HEK293 (cell line): ENCODE data around the gene ABR.
A peak's percentile ranks its signal among the peaks of the same experiment; 100 is the strongest.

Experiments
- CTCF ChIA-PET: fragments of 350-600 bp; formaldehyde crosslinking; extraction: SDS; loops from one replicate; lab custom pipeline; 2021; ENCODE audit warnings: antibody characterized with exemption; lab: Yijun Ruan, JAX
- POLR2A ChIA-PET: fragments of 300-600 bp; formaldehyde crosslinking; extraction: SDS; loops from one replicate; lab custom pipeline; 2020; ENCODE audit warnings: antibody characterized with exemption, inconsistent platforms; lab: Yijun Ruan, JAX
- H3K27ac ChIP-seq: fragments of 200-500 bp; sonication (Bioruptor generic); 2 replicates; pipeline ENCODE4 v1.5.1; 2014; ENCODE audit warnings: low read depth, low read length, control low read depth, inconsistent platforms; ENCODE audit errors: extremely low read depth
- H3K36me3 ChIP-seq, 2 experiments: fragments of 200-500 bp in 1 of 2; sonication (Bioruptor generic) in 1 of 2; 1 replicate in 1 of 2; 2 replicates in 1 of 2; pipeline ENCODE4 v1.5.1; 2014 to 2017; ENCODE audit warnings: inconsistent platforms in 2 of 2, low read length in 2 of 2; ENCODE audit not compliant: control insufficient read depth in 2 of 2, insufficient read depth in 1 of 2
- H3K4me1 ChIP-seq: fragments of 200-500 bp; sonication (Bioruptor generic); 2 replicates; pipeline ENCODE4 v1.5.1; 2014; ENCODE audit warnings: mild to moderate bottlenecking, low read length, inconsistent platforms; ENCODE audit not compliant: control insufficient read depth, insufficient read depth
- H3K4me3 ChIP-seq: 2 replicates; pipeline ENCODE4 v1.5.1; 2011; ENCODE audit warnings: low read depth, mild to moderate bottlenecking, control low read depth, low read length, moderate library complexity
- H3K9me3 ChIP-seq: fragments of 200-500 bp; sonication (Bioruptor generic); 2 replicates; pipeline ENCODE4 v1.5.1; 2014; ENCODE audit warnings: low read depth, low read length, inconsistent platforms; ENCODE audit not compliant: control insufficient read depth, insufficient read depth
- EGR2 ChIP-seq: fragments of 450-650 bp; formaldehyde crosslinking; IDR thresholded peaks from 2 replicates; pipeline ENCODE4 v1.5.1; 2016; ENCODE audit warnings: low read depth, missing biosample characterization, missing genetic modification characterization
- FEZF1 ChIP-seq: fragments of 450-650 bp; formaldehyde crosslinking; IDR thresholded peaks from 2 replicates; pipeline ENCODE4 v1.5.1; 2016; ENCODE audit warnings: missing biosample characterization, missing genetic modification characterization
- GLIS1 ChIP-seq: fragments of 450-650 bp; formaldehyde crosslinking; IDR thresholded peaks from 2 replicates; pipeline ENCODE4 v1.5.1; 2016; ENCODE audit warnings: missing biosample characterization, missing genetic modification characterization
- MZF1 ChIP-seq: fragments of 450-650 bp; formaldehyde crosslinking; IDR thresholded peaks from 2 replicates; pipeline ENCODE4 v1.5.1; 2017; ENCODE audit warnings: missing biosample characterization, missing genetic modification characterization, borderline replicate concordance
- ZBTB6 ChIP-seq: fragments of 450-650 bp; formaldehyde crosslinking; IDR thresholded peaks from 2 replicates; pipeline ENCODE4 v1.5.1; 2017; ENCODE audit warnings: missing biosample characterization, missing genetic modification characterization
- ZNF169 ChIP-seq: fragments of 450-650 bp; formaldehyde crosslinking; IDR thresholded peaks from 2 replicates; pipeline ENCODE4 v1.5.1; 2016; ENCODE audit warnings: missing biosample characterization, missing genetic modification characterization
- ZNF23 ChIP-seq: fragments of 450-650 bp; formaldehyde crosslinking; IDR thresholded peaks from 2 replicates; pipeline ENCODE4 v1.5.1; 2016; ENCODE audit warnings: missing biosample characterization, missing genetic modification characterization, borderline replicate concordance
- ZNF292 ChIP-seq: fragments of 450-650 bp; formaldehyde crosslinking; IDR thresholded peaks from 2 replicates; pipeline ENCODE4 v1.5.1; 2016; ENCODE audit warnings: low read depth, missing biosample characterization, missing genetic modification characterization, borderline replicate concordance
- ZNF391 ChIP-seq: fragments of 450-650 bp; formaldehyde crosslinking; IDR thresholded peaks from 2 replicates; pipeline ENCODE4 v1.5.1; 2016; ENCODE audit warnings: low read depth, missing biosample characterization, missing genetic modification characterization, borderline replicate concordance
- ZNF529 ChIP-seq: fragments of 450-650 bp; formaldehyde crosslinking; IDR thresholded peaks from 2 replicates; pipeline ENCODE4 v1.5.1; 2017; ENCODE audit warnings: missing genetic modification characterization, missing biosample characterization; ENCODE audit not compliant: insufficient replicate concordance
- ZNF600 ChIP-seq: fragments of 450-650 bp; formaldehyde crosslinking; IDR thresholded peaks from 2 replicates; pipeline ENCODE4 v1.5.1; 2016; ENCODE audit warnings: missing biosample characterization, missing genetic modification characterization
- ZNF624 ChIP-seq: fragments of 450-650 bp; formaldehyde crosslinking; IDR thresholded peaks from 2 replicates; pipeline ENCODE4 v1.5.1; 2017; ENCODE audit warnings: missing biosample characterization, missing genetic modification characterization
- ZNF660 ChIP-seq: fragments of 450-650 bp; IDR thresholded peaks from 2 replicates; pipeline ENCODE4 v1.5.1; 2018; ENCODE audit warnings: missing biosample characterization, mild to moderate bottlenecking, missing genetic modification characterization
- ZNF664 ChIP-seq: fragments of 450-650 bp; formaldehyde crosslinking; IDR thresholded peaks from 2 replicates; pipeline ENCODE4 v1.5.1; 2016; ENCODE audit warnings: missing biosample characterization, missing genetic modification characterization
- TF ChIP-seq, protein P1 (sequence below): fragments of 450-650 bp; formaldehyde crosslinking; IDR thresholded peaks from 2 replicates; pipeline ENCODE4 v1.5.1; 2016; ENCODE audit warnings: missing biosample characterization, missing genetic modification characterization, low read depth

ABR gene

GRCh38 chr17:1053661-1054360 is 126.0 kb downstream of the ABR start:
- TF ChIP-seq ZBTB6 (tag by site-specific recombination) (0 out of 2 replicates have a peak, but pooled peaks have one; percentile 35), ZNF600 (tag by site-specific recombination) (no peak)
- H3K4me1 ChIP-seq = no peaks in the 10 kb centered on the region
- ChIA-PET POLR2A (no interaction called here), CTCF (interaction anchor here (1.3 kb wide), 1 partner anchor 94 kb away, joined by 3 read pairs; no protein-coding TSS in a partner anchor)
- no peak overlapping the region for H3K4me3 ChIP-seq
- peaks cover 5 to 62% of the 10 kb centered on the region in 2 experiments; a peak in 2 of 3 replicates for H3K36me3 ChIP-seq
- no peaks in the 10 kb centered on the region for H3K9me3 ChIP-seq
- H3K27ac ChIP-seq = no peak overlapping the region

DNA sequence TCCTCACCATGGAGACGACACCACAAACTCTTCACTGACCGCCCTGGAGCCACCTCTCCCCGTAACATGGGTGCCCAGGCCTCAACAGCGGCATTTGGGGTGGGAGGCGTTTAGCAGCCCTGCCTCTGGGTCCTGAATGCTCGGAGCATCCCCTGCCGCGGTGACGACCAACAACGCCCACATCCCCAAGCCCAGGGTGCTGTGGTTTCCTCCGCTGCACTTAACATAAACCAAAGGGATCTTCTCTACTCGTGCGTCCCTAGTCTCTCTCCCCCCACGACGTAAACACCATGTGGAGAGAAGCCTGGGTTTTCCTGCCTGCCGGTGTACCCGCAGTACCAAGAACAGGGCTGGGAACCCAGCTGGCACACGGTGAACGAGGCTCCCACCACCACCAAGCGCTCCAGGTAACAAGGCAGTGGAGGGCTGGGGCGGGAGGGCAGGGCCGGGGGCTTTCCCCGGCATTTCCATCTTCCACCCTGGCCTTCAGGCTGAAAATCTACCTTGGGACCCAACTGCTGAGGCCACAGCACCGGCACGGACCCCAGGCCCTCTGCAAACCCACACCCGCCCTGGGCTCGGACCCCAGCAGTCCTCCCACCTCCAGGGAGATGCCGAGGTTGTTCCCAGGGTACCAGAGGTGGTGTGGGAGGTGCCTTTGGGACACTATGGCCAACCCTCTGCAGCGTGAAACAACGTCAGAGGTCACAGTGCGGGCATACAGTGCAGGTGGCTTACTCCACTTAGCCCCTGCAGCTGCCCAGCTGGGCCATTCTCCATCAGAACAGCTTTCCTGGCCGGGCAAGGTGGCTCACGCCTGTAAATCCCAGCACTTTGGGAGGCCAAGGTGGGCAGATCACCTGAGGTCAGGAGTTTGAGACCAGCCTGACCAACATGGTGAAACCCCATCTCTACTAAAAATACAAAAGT is 128.5 kb downstream of the ABR start:
- H3K36me3 ChIP-seq = peaks cover 5 to 63% of the 10 kb centered on the region in 2 experiments; a peak in 2 of 3 replicates
- H3K27ac ChIP-seq = no peak overlapping the region
- no peaks in the 10 kb centered on the region for H3K9me3 ChIP-seq
- ChIA-PET CTCF (interaction anchor here (1.3 kb wide), 1 partner anchor 97 kb away, joined by 4 read pairs; no protein-coding TSS in a partner anchor), POLR2A (no interaction called here)
- no peak overlapping the region for H3K4me3 ChIP-seq
- TF ChIP-seq ZNF391 (tag by site-specific recombination) (no peak), FEZF1 (tag by site-specific recombination) (no peak), ZNF292 (no peak), MZF1 (tag by site-specific recombination) (no peak), ZNF664 (no peak), ZNF624 (tag by site-specific recombination) (no peak), ZNF169 (tag by site-specific recombination) (no peak), ZNF529 (tag by site-specific recombination) (no peak), GLIS1 (tag by site-specific recombination) (no peak), ZNF660 (tag by site-specific recombination) (no peak)
- TF ChIP-seq, protein P1, sequence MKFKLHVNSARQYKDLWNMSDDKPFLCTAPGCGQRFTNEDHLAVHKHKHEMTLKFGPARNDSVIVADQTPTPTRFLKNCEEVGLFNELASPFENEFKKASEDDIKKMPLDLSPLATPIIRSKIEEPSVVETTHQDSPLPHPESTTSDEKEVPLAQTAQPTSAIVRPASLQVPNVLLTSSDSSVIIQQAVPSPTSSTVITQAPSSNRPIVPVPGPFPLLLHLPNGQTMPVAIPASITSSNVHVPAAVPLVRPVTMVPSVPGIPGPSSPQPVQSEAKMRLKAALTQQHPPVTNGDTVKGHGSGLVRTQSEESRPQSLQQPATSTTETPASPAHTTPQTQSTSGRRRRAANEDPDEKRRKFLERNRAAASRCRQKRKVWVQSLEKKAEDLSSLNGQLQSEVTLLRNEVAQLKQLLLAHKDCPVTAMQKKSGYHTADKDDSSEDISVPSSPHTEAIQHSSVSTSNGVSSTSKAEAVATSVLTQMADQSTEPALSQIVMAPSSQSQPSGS (tag by site-specific recombination) = no peak
- H3K4me1 ChIP-seq = no peaks in the 10 kb centered on the region

GRCh38 chr17:1050246-1050995 is 129.4 kb downstream of the ABR start:
- ChIA-PET CTCF (interaction anchor here (0.6 to 1.7 kb wide), 2 partner anchors 8 to 44 kb away, joined by 3 to 8 read pairs; no protein-coding TSS in a partner anchor), POLR2A (interaction anchor here (1.1 kb wide), 1 partner anchor 71 kb away, joined by 3 read pairs; the partner anchor contains the start of gene NXN)
- Histone ChIP-seq H3K36me3 (peaks cover 2 to 55% of the 10 kb centered on the region in 2 experiments; a peak in 2 of 3 replicates), H3K4me3 (no peak overlapping the region), H3K9me3 (no peaks in the 10 kb centered on the region), H3K27ac (no peak overlapping the region), H3K4me1 (no peaks in the 10 kb centered on the region)
- TF ChIP-seq ZNF23 (no peak), EGR2 (tag by site-specific recombination) (peak; percentile 50; the same call in 1 of the 2 replicates)
